Colonic mucosa (tissue), 4 donors: ENCODE measurements around the gene KIR3DL3. TPM values are rescaled to one million over a fixed set of nuclear protein-coding genes. Genes with fewer than 3 reads are reported as not detected.
"Not testable (repeated sequence)": the region's sequence is repeated elsewhere in the genome, so short reads cannot be mapped to it uniquely, and the experiment has no call there.

Source experiments
- DNase-seq: peaks from one replicate; pipeline ENCODE4 v3.0.0-alpha.2; 2020
- H3K27ac ChIP-seq: fragments of 200-600 bp; one replicate; pipeline ENCODE4 v1.8.0; 2021
- H3K27me3 ChIP-seq: fragments of 200-600 bp; one replicate; pipeline ENCODE4 v1.8.0; 2021
- H3K36me3 ChIP-seq: fragments of 200-600 bp; one replicate; pipeline ENCODE4 v1.8.0; 2021
- H3K4me1 ChIP-seq: fragments of 200-600 bp; one replicate; pipeline ENCODE4 v1.8.0; 2021; ENCODE audit warnings: mild to moderate bottlenecking
- H3K4me3 ChIP-seq: fragments of 200-600 bp; one replicate; pipeline ENCODE4 v1.8.0; 2021
- H3K9ac ChIP-seq, 2 donors: one replicate each; pipeline ENCODE4 v1.7.0; 2013; ENCODE audit warnings: control low read depth in 2 of 2, low read depth in 2 of 2, low read length in 2 of 2
- H3K9me3 ChIP-seq: fragments of 200-600 bp; one replicate; pipeline ENCODE4 v1.8.0; 2021
- CTCF ChIP-seq: fragments of 200-600 bp; IDR thresholded peaks from one replicate; pipeline ENCODE4 v1.8.0; 2022; ENCODE audit warnings: antibody characterized with exemption, mild to moderate bottlenecking
- intact Hi-C: fragments of 100-400 bp; cut with DNase I; formaldehyde crosslinking; loops from one replicate; pipeline ENCODE4 v1.14.1; 2022
- total RNA-seq, 2 donors: library from RNA; stranded (reverse); fragmentation: NEBNext Ultra II Directional in 1 of 2; extraction: Animal tissue kit (Norgen Biotek cat#: 25700) in 1 of 2; gene quantifications; one replicate each; pipeline ENCODE4 v1.2.1, GENCODE V29; 2021
- donor health status: healthy.
- donor health status: DM: no; HTN: no; CAD: no.
- donor health status: DM: no; HTN: no; CAD: no.

Gene KIR3DL3
- total RNA-seq: not detected

- H3K4me1 ChIP-seq: no peaks in the 10 kb centered on the region
- intact Hi-C loops: no loop called here
- H3K27ac ChIP-seq: no peak within 1 kb of the TSS
- no peak for DNase-seq
- no peaks in the 10 kb centered on the region for H3K27me3 ChIP-seq
- H3K36me3 ChIP-seq: no peaks in the 10 kb centered on the region
- no peaks in the 10 kb centered on the region for H3K9me3 ChIP-seq
- no peak within 1 kb of the TSS for H3K4me3 ChIP-seq
- no peak for TF ChIP-seq CTCF
- no peak within 1 kb of the TSS for H3K9ac ChIP-seq
Observed at GRCh38 chr19:54724142-54724541, at the start of gene KIR3DL3. KIR3DL3 (plus strand) TSS chr19:54724442; CDS start chr19:54724497, 55 bp downstream.

- intact Hi-C loops: loop anchor here (5.0 kb wide), 1 partner anchor 194 kb away; no protein-coding TSS in a partner anchor
- H3K4me3 ChIP-seq, H3K27me3 ChIP-seq, H3K9me3 ChIP-seq, DNase-seq, H3K27ac ChIP-seq, H3K36me3 ChIP-seq, H3K9ac ChIP-seq, H3K4me1 ChIP-seq: not testable (repeated sequence)
- peak; percentile 81 for TF ChIP-seq CTCF
Observed at GRCh38 chr19:54676210-54676834, 47.9 kb upstream of the KIR3DL3 start.

GRCh38 chr19:54677217-54677616 lies 47.0 kb upstream of the KIR3DL3 start:
- H3K27ac ChIP-seq: no peak overlapping the region
- no peaks in the 10 kb centered on the region for H3K36me3 ChIP-seq
- H3K4me1 ChIP-seq: no peaks in the 10 kb centered on the region
- intact Hi-C loops: loop anchor here (5.0 kb wide), 1 partner anchor 195 kb away; no protein-coding TSS in a partner anchor
- H3K27me3 ChIP-seq: no peaks in the 10 kb centered on the region
- H3K9ac ChIP-seq: no peak overlapping the region
- H3K4me3 ChIP-seq: no peak overlapping the region
- no peaks in the 10 kb centered on the region for H3K9me3 ChIP-seq
- DNase-seq: no peak
- no peak for TF ChIP-seq CTCF

- H3K36me3 ChIP-seq, intact Hi-C loops, H3K4me3 ChIP-seq, H3K9me3 ChIP-seq, H3K27ac ChIP-seq, H3K9ac ChIP-seq, H3K4me1 ChIP-seq, H3K27me3 ChIP-seq, DNase-seq: not testable (repeated sequence)
Observed at GRCh38 chr19:54681596-54681995, 42.6 kb upstream of the KIR3DL3 start.

- no peak for DNase-seq
- H3K36me3 ChIP-seq: no peaks in the 10 kb centered on the region
- H3K27me3 ChIP-seq: no peaks in the 10 kb centered on the region
- H3K9me3 ChIP-seq: no peaks in the 10 kb centered on the region
- no peak overlapping the region for H3K9ac ChIP-seq
- intact Hi-C loops: no loop called here
- no peak overlapping the region for H3K4me3 ChIP-seq
- no peak overlapping the region for H3K27ac ChIP-seq
- no peaks in the 10 kb centered on the region for H3K4me1 ChIP-seq
- TF ChIP-seq CTCF: no peak
Observed at GRCh38 chr19:54682306-54682856, 41.9 kb upstream of the KIR3DL3 start.

- Histone ChIP-seq H3K36me3 (no peaks in the 10 kb centered on the region), H3K9me3 (no peaks in the 10 kb centered on the region), H3K4me1 (no peaks in the 10 kb centered on the region), H3K4me3 (no peak overlapping the region), H3K9ac (no peak overlapping the region), H3K27me3 (no peaks in the 10 kb centered on the region), H3K27ac (no peak overlapping the region)
- TF ChIP-seq CTCF: no peak
- intact Hi-C loops: no loop called here
- no peak for DNase-seq
Observed at GRCh38 chr19:54684527-54684926, 39.7 kb upstream of the KIR3DL3 start.
